Uterus (tissue), 4 donors: ENCODE measurements around the gene SORD. TPM values are rescaled to one million over a fixed set of nuclear protein-coding genes. Genes with fewer than 3 reads are reported as not detected.
A peak's percentile ranks its signal among the peaks of the same experiment; 100 is the strongest.

Experiments
- DNase-seq, 2 donors: peaks; one replicate each; pipeline ENCODE4 v3.0.0-alpha.2; 2019 to 2020
- H3K27ac ChIP-seq, 2 donors: fragments of 200-600 bp; sonication (generic); 1 replicate in 1 of 2; 2 replicates in 1 of 2; pipeline ENCODE4 v1.5.1; 2016 to 2018
- H3K27me3 ChIP-seq, 2 donors: fragments of 200-600 bp; sonication (generic); one replicate each; pipeline ENCODE4 v1.5.1; 2018 to 2019; ENCODE audit warnings: control low read depth in 1 of 2
- H3K36me3 ChIP-seq, 2 donors: fragments of 200-600 bp; sonication (generic); one replicate each; pipeline ENCODE4 v1.5.1; 2019; ENCODE audit warnings: control low read depth in 1 of 2
- H3K4me1 ChIP-seq, 2 donors: fragments of 200-600 bp; sonication (generic); one replicate each; pipeline ENCODE4 v1.5.1; 2018 to 2019; ENCODE audit warnings: control low read depth in 1 of 2
- H3K4me3 ChIP-seq, 2 donors: fragments of 200-600 bp; sonication (generic); 1 replicate in 1 of 2; 2 replicates in 1 of 2; pipeline ENCODE4 v1.5.1; 2018 to 2019; ENCODE audit warnings: mild to moderate bottlenecking in 1 of 2
- H3K9me3 ChIP-seq, 2 donors: fragments of 200-600 bp; sonication (generic); one replicate each; pipeline ENCODE4 v1.5.1; 2019; ENCODE audit warnings: control low read depth in 1 of 2
- POLR2A ChIP-seq, 2 donors: fragments of 450-650 bp; IDR thresholded peaks; one replicate each; pipeline ENCODE4 v1.6.1; 2016; ENCODE audit warnings: antibody characterized with exemption in 2 of 2, mild to moderate bottlenecking in 1 of 2, moderate library complexity in 1 of 2
- intact Hi-C: fragments of 100-400 bp; cut with DNase I; formaldehyde crosslinking; loops from one replicate; pipeline ENCODE4 v1.15.1; 2023; ENCODE audit warnings: low total_unique reads
- total RNA-seq, 4 donors: library from RNA; depleted of rRNA in 3 of 4; stranded (reverse); fragments of >200 nt in 3 of 4; gene quantifications; one replicate each; pipeline versions ENCODE4 v1.1.0 to v1.2.4, GENCODE V29; 2014 to 2023
- TF ChIP-seq, protein P1 (sequence below), 4 experiments: fragments of 200-600 bp in 2 of 4; fragments of 450-650 bp in 2 of 4; sonication (generic) in 2 of 4; IDR thresholded peaks; one replicate each; pipeline ENCODE4 v1.5.1; 2016 to 2019; ENCODE audit warnings: antibody characterized with exemption in 4 of 4, mild to moderate bottlenecking in 2 of 4, moderate library complexity in 1 of 4
- donor health status: DM: yes; HTN: yes; CAD: no.

SORD gene
- total RNA-seq, 4 donors from 2014 or later = 4.9 to 30.6 (median 19.3) TPM

DNA sequence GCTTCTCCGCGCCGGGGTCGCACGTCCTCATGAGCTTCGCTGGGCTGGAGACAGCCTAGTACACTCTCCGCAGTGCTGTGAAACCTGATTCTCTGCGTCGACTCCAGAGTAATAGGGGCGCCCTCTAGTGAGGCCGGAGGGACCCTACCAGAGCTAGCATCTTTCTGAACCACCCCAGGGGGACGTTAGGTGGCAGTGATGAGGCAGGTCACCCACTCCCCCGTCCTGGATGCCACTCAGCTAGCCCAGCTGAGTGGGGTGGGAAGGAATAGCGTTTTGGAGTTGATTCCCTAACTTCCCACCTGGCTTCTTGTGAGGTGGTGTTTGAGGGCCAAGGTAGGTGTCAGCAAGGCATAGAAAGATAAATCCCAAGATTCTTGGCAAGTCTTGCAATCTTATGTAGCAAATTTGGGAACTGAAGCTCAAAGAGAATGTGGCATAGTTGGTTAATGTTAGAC, 95.2 kb downstream of the SORD start:
- no peak overlapping the region for H3K4me3 ChIP-seq

GRCh38 chr15:45118996-45119395, 96.0 kb downstream of the SORD start:
- TF ChIP-seq, protein P1, sequence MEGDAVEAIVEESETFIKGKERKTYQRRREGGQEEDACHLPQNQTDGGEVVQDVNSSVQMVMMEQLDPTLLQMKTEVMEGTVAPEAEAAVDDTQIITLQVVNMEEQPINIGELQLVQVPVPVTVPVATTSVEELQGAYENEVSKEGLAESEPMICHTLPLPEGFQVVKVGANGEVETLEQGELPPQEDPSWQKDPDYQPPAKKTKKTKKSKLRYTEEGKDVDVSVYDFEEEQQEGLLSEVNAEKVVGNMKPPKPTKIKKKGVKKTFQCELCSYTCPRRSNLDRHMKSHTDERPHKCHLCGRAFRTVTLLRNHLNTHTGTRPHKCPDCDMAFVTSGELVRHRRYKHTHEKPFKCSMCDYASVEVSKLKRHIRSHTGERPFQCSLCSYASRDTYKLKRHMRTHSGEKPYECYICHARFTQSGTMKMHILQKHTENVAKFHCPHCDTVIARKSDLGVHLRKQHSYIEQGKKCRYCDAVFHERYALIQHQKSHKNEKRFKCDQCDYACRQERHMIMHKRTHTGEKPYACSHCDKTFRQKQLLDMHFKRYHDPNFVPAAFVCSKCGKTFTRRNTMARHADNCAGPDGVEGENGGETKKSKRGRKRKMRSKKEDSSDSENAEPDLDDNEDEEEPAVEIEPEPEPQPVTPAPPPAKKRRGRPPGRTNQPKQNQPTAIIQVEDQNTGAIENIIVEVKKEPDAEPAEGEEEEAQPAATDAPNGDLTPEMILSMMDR (IDR thresholded peaks at IDR 0.05) = no peak
- TF ChIP-seq POLR2A (IDR thresholded peaks at IDR 0.05) = no peak
- Histone ChIP-seq H3K4me1 (peaks cover 0 to 11% of the 10 kb centered on the region in 2 donors), H3K36me3 (no peaks in the 10 kb centered on the region), H3K4me3 (no peak overlapping the region), H3K9me3 (no peaks in the 10 kb centered on the region), H3K27ac (no peak overlapping the region), H3K27me3 (peaks cover 10 to 32% of the 10 kb centered on the region in 2 donors)
- intact Hi-C loops = no loop called here
- no peak for DNase-seq

More for the DNA sequence above, 95.2 kb downstream of the SORD start:
- Histone ChIP-seq H3K9me3 (no peaks in the 10 kb centered on the region), H3K27me3 (peaks cover 10 to 32% of the 10 kb centered on the region in 2 donors), H3K27ac (no peak overlapping the region), H3K4me1 (peaks cover 0 to 12% of the 10 kb centered on the region in 2 donors), H3K36me3 (no peaks in the 10 kb centered on the region)
- intact Hi-C loops = no loop called here
- no peak for TF ChIP-seq POLR2A (IDR thresholded peaks at IDR 0.05)
- TF ChIP-seq, protein P1 (IDR thresholded peaks at IDR 0.05) = peak; percentile 84 to 94 (median 88)
- DNase-seq = peak; percentile 77 to 82

- DNase-seq = no peak
- Histone ChIP-seq H3K27me3 (peaks cover 10 to 21% of the 10 kb centered on the region in 2 donors), H3K9me3 (no peaks in the 10 kb centered on the region), H3K4me3 (no peak overlapping the region), H3K36me3 (no peaks in the 10 kb centered on the region), H3K4me1 (peaks cover 0 to 5% of the 10 kb centered on the region in 2 donors), H3K27ac (no peak overlapping the region)
- intact Hi-C loops = no loop called here
- TF ChIP-seq POLR2A (IDR thresholded peaks at IDR 0.05) = no peak
- TF ChIP-seq, protein P1 (IDR thresholded peaks at IDR 0.05) = no peak
These were observed 97.3 kb downstream of the SORD start for GRCh38 chr15:45120081-45120972.

- no peak for DNase-seq
- TF ChIP-seq POLR2A (IDR thresholded peaks at IDR 0.05) = no peak
- TF ChIP-seq, protein P1 (IDR thresholded peaks at IDR 0.05) = no peak
These were observed 98.0 kb downstream of the SORD start for GRCh38 chr15:45121020-45121419.

More at GRCh38 chr15:45121020-45121419, 98.0 kb downstream of the SORD start:
- Histone ChIP-seq H3K36me3 (no peaks in the 10 kb centered on the region), H3K27ac (no peak overlapping the region), H3K4me1 (peaks cover 0 to 5% of the 10 kb centered on the region in 2 donors), H3K27me3 (peaks cover 10 to 14% of the 10 kb centered on the region in 2 donors), H3K9me3 (no peaks in the 10 kb centered on the region), H3K4me3 (no peak overlapping the region)
- intact Hi-C loops = no loop called here
